ELR (cell line): ENCODE results near the gene DCP2.
A peak's percentile ranks its signal among the peaks of the same experiment; 100 is the strongest.

ENCODE experiments used
- DNase-seq: peaks from one replicate; pipeline ENCODE4 v3.0.0-alpha.2; 2015; ENCODE audit warnings: low read depth

The DCP2 gene

DNA sequence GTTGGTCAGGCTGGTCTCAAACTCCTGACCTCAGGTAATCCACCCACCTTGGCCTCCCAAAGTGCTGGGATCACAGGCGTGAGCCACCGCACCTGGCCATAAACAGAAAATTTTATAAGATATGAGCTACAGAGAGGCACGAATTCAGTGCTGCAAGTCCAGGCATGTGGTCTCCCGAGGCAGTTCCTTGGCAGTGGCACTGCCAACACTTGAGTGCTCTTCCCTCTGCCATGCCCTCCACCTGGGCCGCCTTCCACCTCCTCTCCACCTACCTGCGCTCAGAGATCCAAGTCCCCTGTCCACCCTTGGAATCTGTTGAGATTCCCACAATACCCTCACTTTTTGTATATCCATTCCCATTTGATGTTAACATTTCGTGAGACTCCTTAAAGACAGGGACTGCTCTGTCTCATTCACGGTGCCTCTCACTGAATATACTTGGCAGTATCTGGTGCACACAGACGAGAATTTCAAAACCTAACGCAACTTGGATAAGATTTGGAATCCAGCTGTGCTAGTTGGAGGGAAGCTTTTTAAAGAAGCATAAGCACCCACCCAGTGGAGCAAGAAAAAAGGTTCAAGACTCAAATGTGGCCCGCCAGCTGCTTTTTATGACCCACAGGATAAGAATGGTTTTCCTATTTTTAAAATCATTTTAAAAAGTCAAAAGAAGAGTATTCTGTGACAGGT, 68.3 kb downstream of the DCP2 start:
- no peak for DNase-seq

DNA sequence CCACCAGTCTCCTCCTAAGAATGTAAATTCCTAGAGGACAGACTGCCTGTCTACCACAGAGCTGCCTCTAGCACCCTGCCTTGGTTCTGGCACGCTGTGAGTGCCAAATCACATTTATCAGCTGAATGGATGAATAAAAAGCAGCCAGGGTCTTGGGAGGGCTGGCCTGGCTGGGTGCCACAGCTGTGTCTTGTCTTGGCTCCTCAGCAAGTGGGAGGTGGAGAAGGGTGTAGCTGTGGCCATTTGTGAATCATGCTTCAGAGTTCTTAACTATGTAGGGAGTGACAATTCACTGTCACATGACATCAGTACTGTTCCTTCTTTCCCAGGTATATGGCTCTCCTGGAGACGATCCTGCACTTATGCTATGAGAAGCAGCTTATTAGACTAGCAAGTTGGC, 70.6 kb downstream of the DCP2 start:
- peak; percentile 52 for DNase-seq

DNA sequence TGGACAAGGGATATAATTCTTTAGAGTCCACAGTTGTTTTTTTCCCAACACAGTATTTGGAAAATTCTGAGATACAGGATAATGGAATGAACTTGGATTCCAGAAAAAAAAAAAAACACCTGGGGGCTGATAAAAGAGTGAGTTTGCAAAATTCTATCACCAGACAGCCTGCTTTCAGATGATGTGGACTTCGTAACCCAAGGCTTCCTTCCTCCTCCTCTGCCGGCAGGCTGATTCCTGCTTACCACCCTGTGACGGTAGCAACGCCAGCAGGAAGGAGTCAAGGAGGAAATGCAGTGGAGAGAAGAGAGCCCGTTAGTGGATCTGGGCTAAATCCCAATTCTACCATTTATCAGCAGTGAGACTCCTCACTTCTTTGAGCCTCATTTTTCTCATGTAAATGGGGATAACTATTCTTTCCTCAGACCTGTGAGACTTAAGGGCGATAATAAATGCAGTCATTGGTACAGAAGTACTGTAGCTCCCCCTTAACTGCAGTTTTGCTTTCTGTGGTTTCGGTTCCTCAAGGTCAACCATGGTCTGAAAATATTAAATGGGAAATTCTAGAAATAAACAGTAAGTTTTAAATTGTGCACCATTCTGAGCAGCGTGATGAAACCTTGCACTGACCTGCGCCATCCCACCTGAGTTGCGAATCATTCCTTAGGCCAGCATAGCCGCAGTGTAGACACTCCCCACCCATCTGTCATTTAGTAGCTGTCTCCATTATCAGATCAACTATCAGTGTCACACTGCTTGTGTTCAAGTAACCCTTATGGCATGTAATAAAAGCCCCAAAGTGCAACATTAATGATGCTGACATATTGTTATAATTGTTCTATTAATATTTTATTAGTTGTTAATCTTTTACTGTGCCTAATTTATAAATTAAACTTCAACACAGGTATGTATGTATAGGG, 71.4 kb downstream of the DCP2 start:
- DNase-seq: no peak

DNA sequence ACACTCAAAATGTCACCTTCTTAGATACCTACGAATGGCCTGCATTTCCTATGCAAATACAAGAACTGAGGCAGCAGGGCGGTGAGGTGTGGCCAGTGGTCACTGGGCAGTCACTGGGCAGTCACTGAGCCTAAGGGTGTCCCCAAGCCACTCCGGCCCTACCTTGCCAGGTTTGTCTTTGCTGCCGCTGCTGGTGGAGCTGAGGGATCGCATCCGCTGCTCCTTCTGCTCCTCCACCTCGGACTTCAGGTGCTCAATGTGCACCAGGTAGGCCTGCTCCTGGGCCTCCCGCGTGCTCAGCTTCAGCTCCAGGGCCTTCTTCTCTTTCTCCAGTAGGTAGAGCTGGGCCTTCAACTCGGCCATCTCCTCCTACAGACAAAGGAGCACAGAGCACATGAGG, 72.3 kb downstream of the DCP2 start:
- no peak for DNase-seq

DNA sequence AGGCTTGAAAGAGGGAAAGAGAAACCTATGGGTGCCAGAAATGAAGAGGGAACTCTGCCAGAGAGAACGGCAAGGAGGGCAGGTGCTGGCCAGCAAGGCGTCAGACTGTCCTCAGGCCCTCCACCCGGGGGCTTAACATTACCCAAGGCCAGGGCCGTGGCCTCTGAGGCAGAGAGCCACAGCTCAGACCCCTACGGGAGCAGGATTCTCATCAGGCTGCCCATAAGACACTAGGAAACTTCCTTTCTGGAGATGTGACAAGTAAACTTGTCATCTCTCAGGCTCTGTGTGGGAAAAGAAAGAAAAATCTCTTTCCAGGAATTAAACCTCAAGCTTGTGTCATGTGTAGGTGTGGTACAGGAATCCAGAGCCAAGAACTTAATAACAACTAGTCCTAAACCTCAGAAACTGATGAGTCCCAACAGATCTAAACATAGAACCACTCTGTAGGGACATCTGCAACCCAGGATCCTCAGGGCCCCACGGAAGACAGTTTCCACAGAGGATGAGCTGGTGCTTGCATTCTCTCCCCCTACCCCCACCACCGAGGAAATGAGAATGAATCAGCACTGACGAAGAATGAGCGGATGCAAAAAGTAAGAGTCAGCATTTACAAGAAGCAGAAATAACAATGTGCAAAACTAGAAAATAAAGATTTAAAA, 74.3 kb downstream of the DCP2 start:
- DNase-seq: peak; percentile 78

DNA sequence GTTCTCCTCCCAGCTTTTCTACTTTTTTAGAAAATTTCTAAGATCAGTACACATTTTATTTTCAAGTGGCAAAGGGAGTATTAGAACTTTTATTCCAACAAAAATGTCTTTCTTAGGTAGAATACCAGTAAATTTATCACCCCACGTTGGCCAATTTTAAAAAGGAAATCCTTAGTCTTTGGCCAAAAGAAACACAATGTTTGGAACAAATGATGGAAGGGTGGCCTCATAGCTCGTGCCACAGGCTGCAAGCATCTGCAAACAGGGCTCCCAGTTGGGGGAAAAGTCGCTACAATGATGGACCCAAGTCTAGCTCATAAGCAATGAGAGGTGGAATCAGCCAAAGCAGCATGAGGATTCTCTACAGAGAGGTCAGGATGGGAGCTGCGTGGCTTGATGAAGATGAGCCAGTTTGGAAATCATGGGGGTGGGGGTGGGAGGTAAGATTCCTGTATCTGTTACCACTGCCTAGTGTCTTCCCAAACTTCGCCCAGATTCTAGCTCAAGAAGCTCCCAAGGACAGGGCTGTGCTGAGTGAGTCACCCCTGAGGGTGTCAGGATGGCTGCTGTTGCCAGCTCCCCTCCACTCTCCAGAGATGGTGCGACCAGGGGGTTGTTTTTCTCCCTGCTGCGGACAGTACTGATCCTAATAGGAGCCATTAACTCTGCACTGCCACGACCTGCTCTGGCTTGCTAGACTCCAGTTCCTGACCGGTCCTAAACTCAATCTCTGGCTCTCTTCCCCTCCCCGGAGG, 75.6 kb downstream of the DCP2 start:
- peak; percentile 32 for DNase-seq

DNA sequence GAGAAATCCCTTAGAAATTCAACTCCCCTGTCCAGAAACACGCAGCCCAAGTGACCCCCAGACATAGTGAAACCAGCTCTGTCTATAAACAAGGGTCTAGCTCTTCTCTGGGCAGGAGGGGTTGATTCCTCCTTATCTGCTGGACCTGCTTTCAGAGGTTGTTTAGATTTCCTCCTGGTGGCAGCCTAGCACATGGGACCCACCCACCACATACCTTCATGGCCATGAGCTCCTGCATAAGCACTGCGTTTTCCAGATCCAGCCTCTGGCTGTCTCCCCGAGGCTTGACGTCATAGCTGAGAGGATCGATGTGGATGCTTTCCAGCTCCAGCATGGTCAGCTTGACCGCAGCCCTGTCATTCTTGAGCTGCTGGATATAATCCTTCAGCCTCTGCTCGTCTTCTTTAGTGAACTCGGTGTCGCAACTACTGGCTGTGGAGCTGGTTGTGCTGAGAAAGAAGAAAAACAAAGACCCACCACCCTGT, 77.0 kb downstream of the DCP2 start:
- peak; percentile 78 for DNase-seq

DNA sequence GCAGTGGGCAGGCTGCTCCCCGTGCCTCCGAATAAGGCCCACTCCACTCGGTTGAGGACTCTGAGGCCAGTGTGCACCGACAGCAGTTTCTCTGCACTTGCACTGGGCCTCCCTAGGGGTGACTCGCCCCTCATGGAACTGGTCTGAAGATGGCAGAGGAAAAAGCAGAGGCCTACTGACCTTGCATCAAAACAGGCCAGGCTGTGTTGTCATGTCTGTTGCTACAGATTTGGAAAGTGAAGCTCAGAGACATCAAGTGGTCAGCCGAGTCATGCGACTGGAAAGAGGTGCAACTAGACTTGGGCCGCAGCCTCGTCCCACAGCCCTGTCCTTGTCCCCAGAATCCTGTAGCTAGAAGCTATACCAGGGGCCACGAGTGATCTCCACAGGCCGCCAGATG, 78.3 kb downstream of the DCP2 start:
- DNase-seq: no peak

DNA sequence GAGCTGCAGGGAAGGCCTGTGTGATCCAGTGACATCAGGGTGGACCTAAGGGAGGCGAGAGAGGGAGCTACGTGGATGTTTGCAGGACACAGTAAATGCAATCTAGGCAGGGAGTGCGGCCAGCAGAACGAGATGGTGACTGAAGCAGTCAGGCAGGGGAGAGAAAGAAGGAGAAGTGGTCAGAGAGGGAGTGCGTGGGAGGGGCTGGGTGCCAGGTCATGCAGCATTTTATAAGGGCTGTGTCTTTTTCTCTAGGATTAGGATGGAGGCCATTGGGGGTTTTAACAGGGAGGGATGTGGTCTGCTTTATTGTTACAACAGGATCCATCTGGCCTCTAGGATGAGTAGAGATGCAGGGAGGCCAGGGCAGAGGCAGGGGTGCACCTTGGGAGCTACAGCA, 80.4 kb downstream of the DCP2 start:
- DNase-seq: no peak

DNA sequence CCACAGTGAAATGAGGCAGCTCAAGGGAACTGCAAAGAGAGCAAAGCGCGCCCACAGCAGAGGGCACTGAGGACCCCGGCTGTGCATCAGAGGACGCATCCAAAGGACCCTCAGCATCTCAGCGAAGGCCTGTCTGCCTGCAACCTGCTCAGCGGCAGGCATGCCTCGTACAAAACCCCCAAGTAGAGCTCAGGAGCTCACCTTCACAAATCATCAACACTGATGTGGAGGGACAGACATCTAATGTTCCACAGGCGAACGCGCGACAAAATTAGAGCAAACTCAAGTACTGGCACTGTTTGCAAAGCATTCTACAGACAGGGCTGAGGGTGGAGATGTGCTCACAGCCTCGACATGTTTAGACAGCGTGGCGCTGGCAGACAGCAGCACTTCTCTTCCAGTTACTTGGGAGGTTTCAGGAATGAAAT, 81.0 kb downstream of the DCP2 start:
- no peak for DNase-seq

DNA sequence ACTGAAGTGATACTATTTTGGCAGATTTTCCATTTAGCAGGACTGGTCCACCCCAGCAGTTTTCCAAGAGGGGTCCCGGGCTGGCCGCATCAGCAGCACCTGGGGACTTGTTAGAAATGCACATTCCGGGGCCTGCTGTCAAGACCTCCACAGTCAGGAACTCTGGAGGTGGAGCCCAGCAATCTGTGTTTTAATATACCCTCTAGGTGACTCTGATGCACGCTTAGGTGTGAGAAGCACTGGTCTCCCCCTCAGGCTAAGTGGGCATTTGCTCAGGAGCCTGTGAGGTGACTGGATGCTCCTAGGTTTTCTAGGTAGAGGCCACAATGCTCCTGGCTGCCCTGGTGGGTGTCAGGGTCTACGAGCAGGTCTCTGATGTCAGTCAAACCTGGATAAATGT, 81.7 kb downstream of the DCP2 start:
- no peak for DNase-seq

DNA sequence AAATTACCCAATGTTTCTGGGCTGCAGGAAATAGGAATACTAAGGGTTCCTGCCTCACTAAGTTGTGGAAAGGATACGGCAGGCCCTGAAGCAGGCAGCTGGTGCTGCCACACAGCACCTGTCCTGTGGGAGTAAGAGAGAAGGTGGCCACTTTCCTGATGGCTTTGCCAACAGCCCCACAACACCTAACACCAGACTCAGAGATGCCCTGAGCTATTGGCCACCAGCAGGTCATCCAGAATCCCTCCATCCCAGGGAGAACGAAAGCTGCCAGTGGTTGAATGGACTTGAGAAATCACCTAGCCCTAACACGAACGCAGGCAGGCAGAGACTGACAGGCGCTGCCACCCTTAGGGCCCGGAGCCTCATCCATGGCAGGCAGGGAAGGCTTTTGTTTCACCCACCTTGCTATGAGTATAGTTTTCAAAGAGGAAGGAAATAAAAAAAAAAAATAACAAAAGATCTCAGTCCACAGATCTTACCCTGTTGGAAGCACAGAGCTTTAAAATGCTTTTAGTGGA, 82.2 kb downstream of the DCP2 start:
- no peak for DNase-seq

DNA sequence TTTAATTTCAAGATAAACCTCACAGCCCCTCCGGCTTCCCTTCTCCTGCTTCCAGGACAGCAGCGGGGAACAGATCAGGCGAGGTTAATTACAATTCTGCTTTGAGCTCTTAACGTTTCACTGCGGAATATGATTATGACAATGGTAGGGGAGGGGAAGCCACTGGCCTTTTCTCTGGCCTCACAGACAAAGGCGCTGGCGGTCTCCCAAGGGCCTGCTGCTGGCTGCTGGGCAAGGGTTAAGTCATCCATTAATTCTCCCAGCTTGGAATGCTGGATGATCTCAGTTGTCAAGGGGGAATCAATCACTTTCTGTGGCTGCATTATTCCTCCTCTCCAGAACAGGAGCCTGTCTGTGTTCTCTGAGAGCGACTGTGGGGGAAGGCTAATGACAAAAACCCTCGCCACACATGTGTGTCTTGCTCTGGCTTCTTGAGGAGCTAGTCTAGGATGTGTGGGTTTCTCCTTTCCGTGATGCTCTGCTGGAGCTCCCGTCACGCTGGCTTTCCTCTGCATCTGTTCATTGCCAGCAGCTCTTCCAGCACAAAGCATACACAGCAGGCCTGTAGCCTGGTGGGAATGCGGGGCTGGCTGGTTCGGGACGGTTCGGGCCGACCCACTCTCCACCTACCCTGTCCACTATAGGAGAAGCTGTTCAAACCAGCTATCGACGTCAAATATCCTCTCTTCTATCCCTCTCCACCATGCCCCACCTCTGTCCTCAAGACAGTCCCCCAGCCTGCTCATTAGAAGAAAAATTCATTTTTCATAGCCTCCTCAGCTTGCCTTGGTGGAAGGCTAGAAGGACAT, 82.8 kb downstream of the DCP2 start:
- no peak for DNase-seq

DNA sequence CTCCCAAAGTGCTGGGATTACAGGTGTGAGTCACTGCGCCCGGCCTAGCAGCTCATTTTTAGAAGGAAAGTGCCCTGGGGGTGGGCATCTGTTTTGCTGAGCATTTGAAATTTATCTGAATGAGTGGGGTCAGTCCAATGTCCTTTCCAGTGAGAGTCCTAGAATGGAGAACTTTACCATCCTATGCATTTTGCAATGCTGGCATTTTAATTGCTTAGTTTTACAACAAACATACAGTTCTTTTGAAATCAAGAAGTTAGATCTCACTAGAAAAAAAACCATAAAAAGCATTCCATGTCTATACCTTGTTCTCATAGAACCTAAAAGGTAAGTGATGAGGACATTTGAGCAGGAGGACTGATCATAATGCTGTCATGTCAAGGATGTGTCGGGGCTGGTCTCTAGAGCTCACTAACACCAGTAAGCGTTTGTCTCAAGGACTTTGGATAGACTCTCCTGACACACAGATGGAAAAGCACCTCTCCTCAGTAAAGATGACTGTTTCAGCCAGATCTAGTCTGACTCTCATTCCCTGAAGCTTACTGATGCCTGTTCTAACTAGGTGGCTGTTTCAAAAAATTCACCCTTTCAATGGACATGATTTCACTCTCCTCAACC, 83.9 kb downstream of the DCP2 start:
- no peak for DNase-seq

DNA sequence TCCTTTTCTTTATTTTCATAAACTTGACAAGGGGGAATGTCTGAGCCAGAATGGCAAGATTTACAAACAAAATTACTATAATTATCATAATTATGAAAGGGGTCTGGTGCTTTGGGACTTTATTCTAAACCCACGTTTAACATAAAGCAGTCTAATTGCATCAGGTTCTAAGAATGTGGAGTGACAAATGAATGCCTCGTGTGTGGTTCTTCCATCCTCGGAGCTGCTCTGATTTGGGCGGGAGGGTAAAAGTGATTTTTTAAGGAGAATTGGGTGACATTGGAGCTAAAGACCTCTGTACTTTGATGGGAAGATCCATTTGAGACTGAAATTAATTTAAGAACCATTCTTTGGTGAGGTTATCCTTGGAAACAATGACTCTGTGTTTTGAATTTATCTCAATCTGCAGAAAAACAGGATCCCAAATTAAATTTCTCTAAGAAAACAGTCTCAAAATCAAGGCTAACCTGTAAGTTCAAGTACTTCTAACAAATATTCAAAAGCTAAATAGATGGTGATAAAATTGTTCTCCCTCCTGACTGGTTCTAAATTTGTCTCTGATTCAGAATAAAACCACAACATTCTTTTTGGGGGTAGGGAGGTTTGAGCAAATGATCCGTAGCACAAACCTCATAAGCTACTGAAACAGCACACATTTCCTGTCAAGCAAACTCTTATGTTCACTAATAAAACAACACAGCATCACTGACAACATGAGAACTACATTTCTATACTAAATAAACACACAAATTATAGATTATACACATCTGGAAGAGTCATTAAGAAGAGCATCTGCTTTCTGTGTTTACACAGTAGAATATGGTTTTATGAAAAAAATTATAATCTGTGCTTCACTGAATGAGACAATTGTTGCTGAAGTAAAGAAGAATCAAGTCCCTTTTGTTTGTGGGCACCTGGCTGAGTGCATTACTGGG, 85.5 kb downstream of the DCP2 start:
- peak; percentile 74 for DNase-seq

DNA sequence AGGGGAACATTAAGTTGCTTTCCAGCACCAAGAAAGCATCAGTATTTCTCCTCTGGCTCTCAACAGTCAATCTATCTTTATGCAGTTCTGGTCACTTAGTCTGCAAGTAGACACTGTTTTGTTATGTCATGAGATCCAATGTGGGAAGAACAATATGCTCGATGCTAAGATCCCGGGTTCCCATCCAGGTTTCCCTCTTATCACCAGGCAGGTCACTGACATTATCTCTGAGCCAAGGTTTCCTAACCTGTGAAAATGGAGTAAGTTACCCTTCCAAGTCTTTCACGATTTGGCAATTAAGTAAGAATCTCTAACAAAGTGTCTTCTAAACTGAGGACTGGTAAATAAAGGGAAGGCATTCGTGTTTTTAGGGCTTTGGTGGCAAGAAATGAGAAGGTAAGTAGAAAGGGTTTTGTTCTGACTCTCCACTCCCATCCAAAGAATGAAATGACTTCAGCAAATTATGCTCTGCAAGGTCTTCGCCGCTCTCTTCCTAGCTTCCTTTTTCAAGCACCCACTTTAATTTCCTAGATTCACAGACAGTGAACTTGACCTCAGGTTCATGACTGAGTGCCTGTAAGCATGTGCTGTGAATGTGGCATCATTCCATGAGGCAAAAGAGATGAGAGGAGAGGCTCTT, 86.4 kb downstream of the DCP2 start:
- no peak for DNase-seq

DNA sequence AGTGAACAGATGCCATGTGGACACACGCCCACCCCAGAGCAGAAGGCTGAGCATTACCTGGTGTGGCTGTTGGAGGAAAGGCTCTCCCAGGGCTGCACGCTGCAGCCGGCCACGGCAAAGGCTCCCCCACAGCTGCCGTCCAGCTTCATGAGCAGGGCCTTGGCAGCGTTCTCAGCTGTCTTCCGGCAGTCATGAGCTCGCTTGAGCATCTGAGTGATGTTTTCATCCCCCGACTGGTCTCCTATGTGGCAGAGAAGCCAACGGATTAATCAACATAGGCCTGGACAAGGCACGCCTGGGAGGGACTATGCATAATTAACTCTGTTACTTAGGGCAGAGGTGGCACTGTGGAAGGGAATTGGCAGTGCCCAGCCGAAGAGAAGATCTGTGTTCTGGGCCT, 87.3 kb downstream of the DCP2 start:
- DNase-seq: no peak

DNA sequence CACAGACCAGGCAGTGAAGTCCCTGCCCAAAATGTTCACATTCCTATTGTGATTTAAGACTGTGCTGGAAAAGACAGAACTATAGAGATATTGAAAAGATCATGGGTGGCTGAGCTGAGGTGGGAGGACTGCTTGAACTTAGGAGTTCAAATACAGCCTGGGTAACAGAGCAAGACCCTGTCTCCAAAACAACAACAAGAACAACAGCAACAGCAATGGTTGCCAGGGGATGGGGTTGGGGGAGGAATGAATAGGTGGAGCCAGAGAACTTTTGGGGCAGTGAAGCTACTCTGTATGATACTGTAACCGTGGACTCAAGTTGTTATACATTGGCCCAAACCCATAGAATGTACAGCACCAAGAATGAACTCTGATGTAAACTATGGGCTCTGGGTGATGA, 88.2 kb downstream of the DCP2 start:
- DNase-seq: no peak

DNA sequence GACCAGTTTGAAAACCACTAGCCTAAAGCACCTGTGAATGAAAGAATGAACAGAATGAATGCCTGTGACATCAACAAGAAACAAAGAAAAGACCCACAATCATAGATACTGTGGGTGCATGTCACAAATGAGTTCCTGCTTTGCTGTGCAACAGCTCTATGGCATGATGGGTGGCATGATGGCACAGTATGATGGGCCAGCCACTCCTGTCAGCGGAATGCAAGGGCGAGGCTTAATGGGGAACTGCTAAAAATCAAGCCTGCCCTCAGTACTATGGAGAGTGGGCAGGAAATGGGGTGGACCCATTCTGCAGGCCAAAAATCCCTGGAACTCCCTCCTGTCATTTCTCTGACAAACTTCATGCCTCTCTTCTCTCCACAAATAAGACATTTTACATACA, 89.0 kb downstream of the DCP2 start:
- no peak for DNase-seq
